ENCODE measurements around the gene SRPK3.

The SRPK3 gene

GRCh38 chrX:153784325-153784967 is 3.6 kb downstream of the SRPK3 start:
- no peak for DNase-seq (ENCODE audit: low spot score)

- DNase-seq (ENCODE audit: low spot score) = no peak
Observed at GRCh38 chrX:153786669-153787068, 5.8 kb downstream of the SRPK3 start.

- DNase-seq (ENCODE audit: low spot score) = no peak
Observed at GRCh38 chrX:153789654-153790053, 8.8 kb downstream of the SRPK3 start.

GRCh38 chrX:153791104-153791852 is 10.4 kb downstream of the SRPK3 start:
- no peak for DNase-seq (ENCODE audit: low spot score)

GRCh38 chrX:153792368-153792767 is 11.5 kb downstream of the SRPK3 start:
- DNase-seq (ENCODE audit: low spot score) = no peak

- no peak for DNase-seq (ENCODE audit: low spot score)
Observed at GRCh38 chrX:153793291-153793690, 12.4 kb downstream of the SRPK3 start.

GRCh38 chrX:153794018-153794896 is 13.4 kb downstream of the SRPK3 start, which contains the start of the genes IDH3G and SSR4:
Gene IDH3G, minus strand, starts transcription at chrX:153794375. Its CDS starts 49 bp downstream, at chrX:153794326.
Gene SSR4, plus strand, starts transcription at chrX:153794668. Its CDS starts 20 bp downstream, at chrX:153794688.
- peak; percentile 98 for DNase-seq (ENCODE audit: low spot score)

GRCh38 chrX:153794897-153795816 is 14.3 kb downstream of the SRPK3 start:
- DNase-seq (ENCODE audit: low spot score) = no peak

GRCh38 chrX:153797415-153798015 is 16.7 kb downstream of the SRPK3 start:
- DNase-seq (ENCODE audit: low spot score) = no peak

- DNase-seq (ENCODE audit: low spot score) = no peak
Observed at GRCh38 chrX:153799326-153799725, 18.5 kb downstream of the SRPK3 start.

GRCh38 chrX:153800177-153800722 is 19.4 kb downstream of the SRPK3 start:
- no peak for DNase-seq (ENCODE audit: low spot score)

- no peak for DNase-seq (ENCODE audit: low spot score)
Observed at GRCh38 chrX:153800746-153801145, 19.9 kb downstream of the SRPK3 start.

GRCh38 chrX:153801669-153802068 is 20.8 kb downstream of the SRPK3 start:
- no peak for DNase-seq (ENCODE audit: low spot score)

- DNase-seq (ENCODE audit: low spot score) = no peak
Observed at GRCh38 chrX:153802513-153803045, 21.7 kb downstream of the SRPK3 start.

- no peak for DNase-seq (ENCODE audit: low spot score)
Observed at GRCh38 chrX:153803211-153804099, 22.6 kb downstream of the SRPK3 start.

- DNase-seq (ENCODE audit: low spot score) = no peak
Observed at GRCh38 chrX:153804100-153804595, 23.3 kb downstream of the SRPK3 start.

GRCh38 chrX:153804621-153805020 is 23.8 kb downstream of the SRPK3 start:
- no peak for DNase-seq (ENCODE audit: low spot score)

- no peak for DNase-seq (ENCODE audit: low spot score)
Observed at GRCh38 chrX:153805436-153805835, 24.6 kb downstream of the SRPK3 start.

- DNase-seq (ENCODE audit: low spot score) = no peak
Observed at GRCh38 chrX:153806999-153807575, 26.2 kb downstream of the SRPK3 start.

Measured in HuH-7 (cell line).